ENCODE measurements around the gene SMARCA4.

- TF ChIP-seq CTCF (conservative IDR thresholded peaks at IDR 0.05; ENCODE audit: low read depth in 2 of 2) = no peak
- TF ChIP-seq POLR2AphosphoS5 (IDR thresholded peaks at IDR 0.05; ENCODE audit: low read depth) = no peak
- no peak for TF ChIP-seq REST (IDR thresholded peaks at IDR 0.05; ENCODE audit: unreplicated experiment)
- no peak for TF ChIP-seq CREB1 (CRISPR knock-in tag; IDR thresholded peaks at IDR 0.05; ENCODE audit: low read depth)
- TF ChIP-seq EZH2 (IDR thresholded peaks at IDR 0.05; ENCODE audit: low read depth, unreplicated experiment) = no peak
- TF ChIP-seq EZH2phosphoT487 (IDR thresholded peaks at IDR 0.05; ENCODE audit: unreplicated experiment) = no peak
- TF ChIP-seq ETS1 (IDR thresholded peaks at IDR 0.05) = no peak
- TF ChIP-seq ZNF114 (CRISPR knock-in tag; IDR thresholded peaks at IDR 0.05) = no peak
- no peak for TF ChIP-seq ZNF462 (CRISPR knock-in tag; IDR thresholded peaks at IDR 0.05)
- no peak for TF ChIP-seq JUNB (IDR thresholded peaks at IDR 0.05; ENCODE audit: unreplicated experiment)
- no peak for TF ChIP-seq STAT1 (IDR thresholded peaks at IDR 0.05; ENCODE audit: unreplicated experiment)
- no peak for TF ChIP-seq ZNF331 (CRISPR knock-in tag; IDR thresholded peaks at IDR 0.05; ENCODE audit: low read depth)
Observed at GRCh38 chr19:11090997-11091702, 130.3 kb downstream of the SMARCA4 start.

All from GM23338 (cell line).